GM12878 (cell line): ENCODE data around the gene KIF3A.

Experiments
- CBX5 ChIP-seq: sonication (generic); IDR thresholded peaks from 2 replicates; pipeline ENCODE4 v1.6.1; 2016; ENCODE audit warnings: low read depth, moderate library complexity, mild to moderate bottlenecking, inconsistent platforms
- CTCF ChIP-seq, 3 experiments: IDR thresholded peaks in 2 of 3; conservative IDR thresholded peaks in 1 of 3; 2 replicates each; pipeline ENCODE4 v1.5.1; 2011; ENCODE audit warnings: low read depth in 3 of 3, low read length in 3 of 3, mild to moderate bottlenecking in 3 of 3, control low read depth in 2 of 3, moderate library complexity in 2 of 3, inconsistent platforms in 1 of 3, mixed read lengths in 1 of 3; ENCODE audit not compliant: control insufficient read depth in 2 of 3, insufficient read depth in 1 of 3; ENCODE audit errors: extremely low read depth in 1 of 3
- EED ChIP-seq: sonication (generic); IDR thresholded peaks from 2 replicates; pipeline ENCODE4 v1.6.1; 2016; ENCODE audit warnings: antibody characterized with exemption, low read depth
- EP300 ChIP-seq, 2 experiments: fragments of 150-350 bp in 1 of 2; IDR thresholded peaks; 2 replicates each; pipeline ENCODE4 v1.6.1; 2011 to 2012; ENCODE audit warnings: low read depth in 2 of 2, low read length in 2 of 2, borderline replicate concordance in 1 of 2, improper control_type of control experiment in 1 of 2, inconsistent platforms in 1 of 2; ENCODE audit not compliant: control insufficient read depth in 1 of 2
- ETV6 ChIP-seq, 2 experiments: fragments of 450-650 bp in 1 of 2; IDR thresholded peaks in 1 of 2; conservative IDR thresholded peaks in 1 of 2; 2 replicates each; pipeline ENCODE4 v1.6.1; 2014; ENCODE audit warnings: antibody characterized with exemption in 1 of 2, borderline replicate concordance in 1 of 2, low read depth in 1 of 2, mild to moderate bottlenecking in 1 of 2, moderate library complexity in 1 of 2
- NR2C1 ChIP-seq: fragments of 450-650 bp; IDR thresholded peaks from 2 replicates; pipeline ENCODE4 v1.6.1; 2017; ENCODE audit warnings: antibody characterized with exemption, mild to moderate bottlenecking, moderate library complexity
- TARDBP ChIP-seq: IDR thresholded peaks from 2 replicates; pipeline ENCODE4 v1.6.1; 2016; ENCODE audit warnings: borderline replicate concordance
- ZSCAN29 ChIP-seq: fragments of 450-650 bp; IDR thresholded peaks from 2 replicates; pipeline ENCODE4 v1.6.1; 2017; ENCODE audit warnings: mild to moderate bottlenecking, moderate library complexity
- TF ChIP-seq, protein P1 (sequence below): fragments of 150-350 bp; IDR thresholded peaks from 2 replicates; pipeline ENCODE4 v1.6.1; 2014; ENCODE audit warnings: mild to moderate bottlenecking, low read depth, low read length
- TF ChIP-seq, protein P2 (sequence below): IDR thresholded peaks from 2 replicates; pipeline ENCODE4 v1.6.1; 2012; ENCODE audit warnings: low read length, inconsistent platforms
- TF ChIP-seq, protein P3 (sequence below): fragments of 450-650 bp; formaldehyde crosslinking; IDR thresholded peaks from 2 replicates; pipeline ENCODE4 v1.4.0; 2020; ENCODE audit warnings: mild to moderate bottlenecking, moderate library complexity

GRCh38 chr5:132772291-132773070 is 35.1 kb upstream of the KIF3A start:
- TF ChIP-seq, protein P1, sequence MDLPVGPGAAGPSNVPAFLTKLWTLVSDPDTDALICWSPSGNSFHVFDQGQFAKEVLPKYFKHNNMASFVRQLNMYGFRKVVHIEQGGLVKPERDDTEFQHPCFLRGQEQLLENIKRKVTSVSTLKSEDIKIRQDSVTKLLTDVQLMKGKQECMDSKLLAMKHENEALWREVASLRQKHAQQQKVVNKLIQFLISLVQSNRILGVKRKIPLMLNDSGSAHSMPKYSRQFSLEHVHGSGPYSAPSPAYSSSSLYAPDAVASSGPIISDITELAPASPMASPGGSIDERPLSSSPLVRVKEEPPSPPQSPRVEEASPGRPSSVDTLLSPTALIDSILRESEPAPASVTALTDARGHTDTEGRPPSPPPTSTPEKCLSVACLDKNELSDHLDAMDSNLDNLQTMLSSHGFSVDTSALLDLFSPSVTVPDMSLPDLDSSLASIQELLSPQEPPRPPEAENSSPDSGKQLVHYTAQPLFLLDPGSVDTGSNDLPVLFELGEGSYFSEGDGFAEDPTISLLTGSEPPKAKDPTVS = no peak
- TF ChIP-seq CTCF (IDR thresholded peaks at IDR 0.05 in 2 of 3, conservative IDR thresholded peaks at IDR 0.05 in 1 of 3; ENCODE audit: control insufficient read depth in 2 of 3, extremely low read depth in 1 of 3, insufficient read depth in 1 of 3, low read depth in 3 of 3, low read length in 3 of 3) (no peak), EP300 (IDR thresholded peaks at IDR 0.05; ENCODE audit: borderline replicate concordance in 1 of 2, control insufficient read depth in 1 of 2, low read depth in 2 of 2, low read length in 2 of 2) (no peak), EED (no peak), ETV6 (conservative IDR thresholded peaks at IDR 0.05 in 1 of 2, IDR thresholded peaks at IDR 0.05 in 1 of 2; ENCODE audit: borderline replicate concordance in 1 of 2, low read depth in 1 of 2) (no peak), ZSCAN29 (no peak), NR2C1 (no peak), TARDBP (no peak), CBX5 (no peak)
- TF ChIP-seq, protein P2, sequence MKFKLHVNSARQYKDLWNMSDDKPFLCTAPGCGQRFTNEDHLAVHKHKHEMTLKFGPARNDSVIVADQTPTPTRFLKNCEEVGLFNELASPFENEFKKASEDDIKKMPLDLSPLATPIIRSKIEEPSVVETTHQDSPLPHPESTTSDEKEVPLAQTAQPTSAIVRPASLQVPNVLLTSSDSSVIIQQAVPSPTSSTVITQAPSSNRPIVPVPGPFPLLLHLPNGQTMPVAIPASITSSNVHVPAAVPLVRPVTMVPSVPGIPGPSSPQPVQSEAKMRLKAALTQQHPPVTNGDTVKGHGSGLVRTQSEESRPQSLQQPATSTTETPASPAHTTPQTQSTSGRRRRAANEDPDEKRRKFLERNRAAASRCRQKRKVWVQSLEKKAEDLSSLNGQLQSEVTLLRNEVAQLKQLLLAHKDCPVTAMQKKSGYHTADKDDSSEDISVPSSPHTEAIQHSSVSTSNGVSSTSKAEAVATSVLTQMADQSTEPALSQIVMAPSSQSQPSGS = no peak
- TF ChIP-seq, protein P3, sequence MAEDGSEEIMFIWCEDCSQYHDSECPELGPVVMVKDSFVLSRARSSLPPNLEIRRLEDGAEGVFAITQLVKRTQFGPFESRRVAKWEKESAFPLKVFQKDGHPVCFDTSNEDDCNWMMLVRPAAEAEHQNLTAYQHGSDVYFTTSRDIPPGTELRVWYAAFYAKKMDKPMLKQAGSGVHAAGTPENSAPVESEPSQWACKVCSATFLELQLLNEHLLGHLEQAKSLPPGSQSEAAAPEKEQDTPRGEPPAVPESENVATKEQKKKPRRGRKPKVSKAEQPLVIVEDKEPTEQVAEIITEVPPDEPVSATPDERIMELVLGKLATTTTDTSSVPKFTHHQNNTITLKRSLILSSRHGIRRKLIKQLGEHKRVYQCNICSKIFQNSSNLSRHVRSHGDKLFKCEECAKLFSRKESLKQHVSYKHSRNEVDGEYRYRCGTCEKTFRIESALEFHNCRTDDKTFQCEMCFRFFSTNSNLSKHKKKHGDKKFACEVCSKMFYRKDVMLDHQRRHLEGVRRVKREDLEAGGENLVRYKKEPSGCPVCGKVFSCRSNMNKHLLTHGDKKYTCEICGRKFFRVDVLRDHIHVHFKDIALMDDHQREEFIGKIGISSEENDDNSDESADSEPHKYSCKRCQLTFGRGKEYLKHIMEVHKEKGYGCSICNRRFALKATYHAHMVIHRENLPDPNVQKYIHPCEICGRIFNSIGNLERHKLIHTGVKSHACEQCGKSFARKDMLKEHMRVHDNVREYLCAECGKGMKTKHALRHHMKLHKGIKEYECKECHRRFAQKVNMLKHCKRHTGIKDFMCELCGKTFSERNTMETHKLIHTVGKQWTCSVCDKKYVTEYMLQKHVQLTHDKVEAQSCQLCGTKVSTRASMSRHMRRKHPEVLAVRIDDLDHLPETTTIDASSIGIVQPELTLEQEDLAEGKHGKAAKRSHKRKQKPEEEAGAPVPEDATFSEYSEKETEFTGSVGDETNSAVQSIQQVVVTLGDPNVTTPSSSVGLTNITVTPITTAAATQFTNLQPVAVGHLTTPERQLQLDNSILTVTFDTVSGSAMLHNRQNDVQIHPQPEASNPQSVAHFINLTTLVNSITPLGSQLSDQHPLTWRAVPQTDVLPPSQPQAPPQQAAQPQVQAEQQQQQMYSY (CRISPR knock-in tag) = no peak
